Esophagus muscularis mucosa (tissue), 4 donors: ENCODE measurements around the gene NFIB.

Source experiments
- EP300 ChIP-seq: sonication (generic); formaldehyde crosslinking; IDR thresholded peaks from one replicate; pipeline ENCODE4 v1.6.1; 2017; ENCODE audit warnings: antibody characterized with exemption
- POLR2A ChIP-seq: fragments of 450-650 bp; IDR thresholded peaks from one replicate; pipeline ENCODE4 v1.6.1; 2017; ENCODE audit warnings: antibody characterized with exemption, moderate library complexity, mild to moderate bottlenecking, low read depth
- TF ChIP-seq, protein P1 (sequence below), 3 experiments: fragments of 200-600 bp in 2 of 3; fragments of 450-650 bp in 1 of 3; sonication (generic) in 2 of 3; IDR thresholded peaks; one replicate each; pipeline ENCODE4 v1.5.1; 2017 to 2019; ENCODE audit warnings: antibody characterized with exemption in 3 of 3, mild to moderate bottlenecking in 2 of 3, moderate library complexity in 1 of 3

DNA sequence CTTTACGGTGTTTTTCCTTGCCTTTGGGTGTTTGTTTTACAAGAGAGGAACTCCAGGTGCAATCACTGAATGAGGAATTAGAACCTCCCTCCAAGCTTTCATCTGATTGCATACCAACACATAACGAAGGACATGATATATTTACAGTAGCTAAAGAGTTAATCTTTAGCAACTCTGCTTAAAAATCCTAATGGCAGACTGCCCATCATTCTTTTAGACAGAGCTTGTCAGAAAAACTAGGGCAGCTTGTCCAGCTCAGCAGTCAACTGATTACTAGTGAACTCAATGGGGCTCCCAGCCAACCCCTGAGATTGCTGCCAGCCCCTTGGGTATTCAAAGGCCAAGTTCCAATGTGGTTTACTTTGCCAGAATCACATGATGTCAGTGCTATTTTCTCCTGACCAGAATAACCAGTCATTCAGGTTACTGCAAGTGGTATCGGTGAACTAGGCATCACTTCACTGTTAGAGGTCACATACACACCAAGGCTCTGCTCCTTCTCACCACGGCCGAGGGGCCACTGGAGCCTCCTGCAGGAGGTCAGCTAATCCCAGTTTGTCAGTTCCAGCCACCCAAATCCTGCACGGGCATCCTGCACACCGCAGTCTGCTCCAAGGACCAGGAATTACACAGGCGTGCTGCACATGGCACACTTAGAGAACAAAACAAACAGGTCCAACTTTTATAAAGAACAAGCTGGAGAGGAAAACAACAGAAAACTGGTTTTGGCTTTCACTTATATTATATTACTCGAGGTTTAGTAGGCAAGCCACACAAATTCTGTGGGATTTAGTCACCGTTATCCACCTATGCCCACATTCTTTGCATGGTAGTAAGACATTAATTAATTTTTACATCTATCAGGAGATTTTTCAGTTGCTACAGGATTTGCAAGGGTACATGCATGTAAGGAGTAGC, 62.5 kb downstream of the NFIB start:
- TF ChIP-seq, protein P1, sequence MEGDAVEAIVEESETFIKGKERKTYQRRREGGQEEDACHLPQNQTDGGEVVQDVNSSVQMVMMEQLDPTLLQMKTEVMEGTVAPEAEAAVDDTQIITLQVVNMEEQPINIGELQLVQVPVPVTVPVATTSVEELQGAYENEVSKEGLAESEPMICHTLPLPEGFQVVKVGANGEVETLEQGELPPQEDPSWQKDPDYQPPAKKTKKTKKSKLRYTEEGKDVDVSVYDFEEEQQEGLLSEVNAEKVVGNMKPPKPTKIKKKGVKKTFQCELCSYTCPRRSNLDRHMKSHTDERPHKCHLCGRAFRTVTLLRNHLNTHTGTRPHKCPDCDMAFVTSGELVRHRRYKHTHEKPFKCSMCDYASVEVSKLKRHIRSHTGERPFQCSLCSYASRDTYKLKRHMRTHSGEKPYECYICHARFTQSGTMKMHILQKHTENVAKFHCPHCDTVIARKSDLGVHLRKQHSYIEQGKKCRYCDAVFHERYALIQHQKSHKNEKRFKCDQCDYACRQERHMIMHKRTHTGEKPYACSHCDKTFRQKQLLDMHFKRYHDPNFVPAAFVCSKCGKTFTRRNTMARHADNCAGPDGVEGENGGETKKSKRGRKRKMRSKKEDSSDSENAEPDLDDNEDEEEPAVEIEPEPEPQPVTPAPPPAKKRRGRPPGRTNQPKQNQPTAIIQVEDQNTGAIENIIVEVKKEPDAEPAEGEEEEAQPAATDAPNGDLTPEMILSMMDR (IDR thresholded peaks at IDR 0.05), result no peak
- peak; percentile 9 for TF ChIP-seq POLR2A
- TF ChIP-seq EP300, result no peak
